Measurements from ENCODE around the gene CUL4A.
"Not testable (repeated sequence)": the region's sequence is repeated elsewhere in the genome, so short reads cannot be mapped to it uniquely, and the experiment has no call there.

- not testable (repeated sequence) for TF ChIP-seq CTCF (conservative IDR thresholded peaks at IDR 0.05 in 1 of 2, IDR thresholded peaks at IDR 0.05 in 1 of 2; ENCODE audit: low read depth in 1 of 2, low read length in 2 of 2); EZH2 (IDR thresholded peaks at IDR 0.05; ENCODE audit: low read length, missing control alignments)
Observed at GRCh38 chr13:113263016-113263415, 53.6 kb downstream of the CUL4A start.

Measured in fibroblast of lung (primary cell).